SKM-1 treated with dmso at 0.1 percent for 144 hours (cell line): ENCODE data around the gene KCNB1.

Experiments
- DNase-seq: peaks from one replicate; lab custom pipeline; 2025; ENCODE audit not compliant: unreplicated experiment; lab: John Stamatoyannopoulos, UW

KCNB1 gene

DNA sequence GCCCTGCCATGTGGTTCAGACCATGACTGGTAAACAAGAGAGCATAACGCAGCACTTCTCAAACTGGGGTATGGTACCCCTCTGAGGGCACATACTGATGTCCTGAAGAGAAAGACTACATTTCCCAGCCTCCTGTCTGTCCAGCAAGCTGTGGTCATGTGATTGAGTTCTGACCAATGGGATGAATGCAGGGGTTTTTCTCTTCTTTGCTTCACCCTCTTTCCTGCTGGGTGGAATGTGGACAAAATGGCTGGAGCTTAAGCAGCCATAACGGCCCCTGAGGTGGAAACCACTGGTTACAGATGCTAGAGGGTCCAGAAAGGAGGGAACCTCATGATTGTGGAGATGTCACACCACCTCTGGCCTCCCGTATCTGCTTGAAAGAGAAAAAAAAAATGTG lies 19.4 kb upstream of the KCNB1 start:
- DNase-seq, result no peak

DNA sequence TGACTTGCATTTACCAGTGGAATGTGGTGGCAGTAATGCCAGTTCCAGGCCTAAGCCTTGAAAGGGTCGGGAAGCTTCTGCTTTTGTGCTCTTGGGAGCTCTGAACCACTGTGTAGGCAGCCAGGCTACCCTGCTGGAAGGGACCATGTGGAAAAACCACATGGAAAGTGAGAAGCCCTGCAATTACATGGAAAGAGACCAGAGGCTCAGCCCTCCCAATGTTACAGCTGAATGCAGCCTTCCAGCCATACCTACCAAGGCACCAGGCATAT lies 14.9 kb upstream of the KCNB1 start:
- no peak for DNase-seq

DNA sequence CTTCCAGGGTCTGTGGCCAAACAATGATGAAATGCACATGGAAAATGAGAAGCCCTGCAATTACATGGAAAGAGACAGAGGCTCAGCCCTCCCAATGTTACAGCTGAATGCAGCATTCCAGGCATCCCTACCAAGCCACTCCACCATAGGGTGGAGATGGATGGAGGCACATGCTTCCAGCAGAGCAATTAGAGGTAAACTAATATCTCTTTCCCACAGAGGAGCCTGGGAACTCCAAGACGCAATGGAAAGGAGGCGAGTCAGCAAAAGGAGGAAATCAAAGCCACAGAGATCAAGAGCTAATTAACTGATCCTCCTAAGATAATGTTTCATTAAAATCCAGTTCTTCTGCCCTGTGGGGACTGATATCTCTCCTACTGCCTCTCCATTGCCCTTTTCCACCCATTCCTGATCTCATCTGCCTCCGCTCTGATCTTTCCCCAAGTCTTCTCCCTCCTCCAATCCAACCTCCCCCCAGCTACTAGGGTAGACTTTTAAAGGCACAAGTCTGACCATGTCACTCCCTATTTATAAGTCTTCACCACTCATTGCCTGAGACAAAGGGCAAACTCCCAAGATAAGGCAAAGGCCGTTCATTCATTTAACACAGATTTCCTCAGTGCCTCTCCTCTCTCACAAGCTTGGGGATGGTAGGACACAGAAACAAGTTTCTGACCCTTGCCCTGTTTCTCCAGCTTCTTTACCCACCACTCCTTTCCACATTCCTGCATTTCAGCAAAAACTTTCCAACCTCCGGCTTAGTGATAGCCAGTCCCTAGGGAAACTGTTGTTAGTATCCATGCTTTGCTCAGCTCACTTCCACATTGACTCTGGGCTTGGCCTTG lies 14.3 kb upstream of the KCNB1 start:
- no peak for DNase-seq

DNA sequence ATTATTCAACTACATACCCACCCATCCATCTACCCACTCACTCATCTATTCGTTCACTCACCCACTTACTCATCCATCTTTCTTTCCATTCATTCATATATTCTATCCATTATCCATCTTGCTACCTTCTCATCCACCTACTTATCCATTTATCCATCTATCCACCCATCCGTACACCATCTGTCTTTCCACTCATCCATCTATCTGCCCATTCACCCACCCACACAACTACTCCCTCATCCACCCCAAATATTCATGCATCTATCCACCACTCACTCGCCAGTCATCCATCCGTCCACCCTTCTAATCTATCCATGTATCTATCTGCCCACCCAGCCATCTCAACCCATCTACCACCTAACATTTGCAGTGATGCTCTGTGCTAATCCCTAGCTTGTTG lies 13.6 kb upstream of the KCNB1 start:
- DNase-seq, result no peak

DNA sequence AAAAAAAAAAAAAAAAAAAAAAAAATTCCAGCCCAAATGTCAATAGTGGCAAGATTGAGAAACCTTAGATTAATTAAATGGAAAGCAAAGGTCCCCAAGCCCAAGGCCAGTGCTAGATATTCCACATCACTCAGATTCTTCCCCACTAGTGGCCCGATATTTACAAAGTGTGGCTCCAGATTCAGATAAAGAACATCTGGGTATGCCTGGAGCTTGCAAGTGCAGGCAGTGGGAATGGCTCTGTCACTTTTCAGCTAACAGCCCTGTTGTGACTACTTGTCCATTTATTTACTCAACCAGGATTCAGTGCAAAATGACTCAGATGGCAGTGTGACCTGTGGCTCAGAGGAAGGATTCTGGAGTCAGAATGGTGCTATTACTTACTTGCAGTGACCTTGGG lies 8.2 kb upstream of the KCNB1 start:
- DNase-seq, result no peak

DNA sequence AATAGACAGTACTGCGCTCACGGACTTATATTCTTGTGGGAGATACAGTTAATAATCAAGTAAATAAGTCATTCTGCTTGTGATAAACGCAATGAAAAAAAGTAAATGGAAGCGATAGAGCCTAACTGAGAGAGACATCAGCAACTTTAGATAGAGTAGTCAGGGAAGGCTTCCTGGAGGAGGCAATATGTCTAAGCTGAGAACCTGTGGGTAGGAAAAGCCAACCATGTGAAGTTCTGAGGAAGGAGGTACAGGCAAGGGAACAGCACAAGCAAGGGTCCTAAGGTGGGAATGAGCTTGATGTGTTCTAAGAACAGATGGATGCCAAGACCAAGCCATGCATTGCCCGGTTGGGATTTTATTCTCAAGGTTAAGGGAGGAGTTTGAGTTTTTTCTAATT lies 7.2 kb upstream of the KCNB1 start:
- DNase-seq, result no peak

DNA sequence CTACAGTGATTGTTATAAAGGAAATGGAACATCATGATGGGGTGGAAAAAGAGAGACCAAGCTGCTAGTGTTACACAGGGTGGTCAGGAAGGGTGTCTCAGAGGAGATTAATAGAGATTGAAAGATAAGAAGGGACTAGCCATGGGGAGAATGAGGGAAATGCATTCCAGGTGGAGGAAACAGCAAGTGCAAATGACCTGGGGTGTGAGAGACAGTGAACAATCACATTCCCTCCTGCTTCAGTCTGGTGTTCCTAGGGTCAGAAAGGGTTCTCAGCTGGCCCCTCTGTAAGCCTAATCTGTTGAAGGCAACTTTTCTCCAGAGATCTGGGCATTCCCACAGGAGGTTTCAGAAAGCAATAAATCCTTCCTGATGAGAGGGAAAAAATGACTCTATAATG lies 3.6 kb upstream of the KCNB1 start:
- DNase-seq, result no peak

DNA sequence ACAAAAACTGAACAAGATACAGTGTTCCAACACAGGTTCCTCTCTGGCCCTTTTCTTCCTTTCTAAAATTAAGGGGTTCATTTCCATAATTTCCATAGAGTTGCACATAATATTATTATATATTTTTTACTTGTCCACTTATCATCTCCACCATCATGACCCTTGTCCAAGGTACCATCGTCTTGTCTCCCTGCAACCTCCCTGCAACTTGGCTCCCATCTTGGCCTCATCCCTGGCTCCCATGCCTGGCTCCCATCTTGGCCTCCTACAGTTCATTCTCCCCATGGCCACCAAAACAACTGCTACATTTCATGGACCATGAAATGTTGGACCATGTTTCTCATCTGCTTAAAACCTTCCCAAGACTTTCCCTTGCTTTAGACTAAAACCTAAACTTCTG lies 3.1 kb upstream of the KCNB1 start:
- no peak for DNase-seq

DNA sequence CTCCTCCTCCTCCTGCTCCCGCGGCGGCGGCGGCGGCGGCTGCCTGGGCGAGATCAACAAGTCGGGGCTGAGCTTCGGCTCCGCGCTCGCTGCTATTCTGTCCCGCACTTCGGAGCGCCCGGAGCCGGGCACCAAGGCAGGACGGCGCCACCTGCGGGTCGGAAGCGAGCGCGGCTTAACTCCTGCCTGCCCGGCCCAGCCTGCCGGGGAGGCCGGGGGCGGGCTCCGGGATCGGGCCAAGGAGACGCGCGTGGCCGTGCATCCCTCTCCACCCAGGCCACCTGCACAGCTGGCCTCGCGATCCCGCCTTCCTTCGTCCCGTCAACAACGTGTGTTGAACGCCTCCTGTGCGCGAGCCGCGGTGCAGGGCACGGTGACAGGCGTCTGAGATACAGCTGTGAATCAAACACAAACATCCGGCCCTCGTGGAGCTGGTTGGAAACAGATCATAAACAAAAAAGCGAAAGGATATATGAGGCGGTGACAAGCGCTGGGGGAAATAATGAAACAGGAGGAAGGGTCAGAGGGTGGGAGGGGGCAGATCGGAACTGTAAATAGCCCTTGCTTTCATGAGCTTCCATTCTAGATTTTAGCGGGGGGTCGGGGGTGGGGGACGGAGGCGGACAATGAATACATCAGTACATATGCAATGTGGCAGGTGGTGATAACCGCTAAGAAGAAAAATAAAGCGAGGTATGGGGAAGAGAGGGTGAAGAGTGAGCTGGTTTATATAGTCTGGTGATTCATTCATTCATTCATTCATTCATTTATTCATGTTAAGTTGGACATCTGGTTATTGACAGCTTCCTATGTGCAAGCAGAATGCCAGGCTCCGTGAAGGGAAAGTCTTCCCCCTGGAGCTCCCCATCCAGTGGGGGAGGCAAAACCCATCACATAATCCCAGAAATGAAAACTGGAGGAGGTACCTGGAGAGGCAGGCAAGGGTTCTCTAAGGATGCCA lies 2.0 kb upstream of the KCNB1 start:
- no peak for DNase-seq

DNA sequence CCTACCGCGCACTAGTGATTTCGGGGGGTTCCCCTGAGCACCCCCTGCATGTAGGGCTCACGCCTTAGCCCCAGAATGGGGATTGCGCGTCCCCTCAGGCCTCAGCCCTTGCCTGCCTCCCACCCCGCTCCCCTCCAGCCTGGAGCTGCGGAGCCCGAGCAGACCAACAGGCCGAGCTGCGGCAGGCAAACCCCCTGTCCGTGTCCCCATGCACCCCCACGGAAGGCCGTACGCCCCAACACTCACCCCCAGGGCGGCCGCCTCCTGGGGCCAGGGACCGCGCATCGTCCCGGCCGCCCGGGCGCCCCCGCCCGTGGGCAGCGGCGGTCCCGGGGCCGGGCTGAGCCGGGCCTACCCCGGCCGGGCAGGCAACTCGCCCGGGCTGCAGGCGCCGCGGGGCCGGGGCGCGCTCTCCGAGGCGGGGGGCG lies 1.2 kb upstream of the KCNB1 start:
- DNase-seq, result no peak

DNA sequence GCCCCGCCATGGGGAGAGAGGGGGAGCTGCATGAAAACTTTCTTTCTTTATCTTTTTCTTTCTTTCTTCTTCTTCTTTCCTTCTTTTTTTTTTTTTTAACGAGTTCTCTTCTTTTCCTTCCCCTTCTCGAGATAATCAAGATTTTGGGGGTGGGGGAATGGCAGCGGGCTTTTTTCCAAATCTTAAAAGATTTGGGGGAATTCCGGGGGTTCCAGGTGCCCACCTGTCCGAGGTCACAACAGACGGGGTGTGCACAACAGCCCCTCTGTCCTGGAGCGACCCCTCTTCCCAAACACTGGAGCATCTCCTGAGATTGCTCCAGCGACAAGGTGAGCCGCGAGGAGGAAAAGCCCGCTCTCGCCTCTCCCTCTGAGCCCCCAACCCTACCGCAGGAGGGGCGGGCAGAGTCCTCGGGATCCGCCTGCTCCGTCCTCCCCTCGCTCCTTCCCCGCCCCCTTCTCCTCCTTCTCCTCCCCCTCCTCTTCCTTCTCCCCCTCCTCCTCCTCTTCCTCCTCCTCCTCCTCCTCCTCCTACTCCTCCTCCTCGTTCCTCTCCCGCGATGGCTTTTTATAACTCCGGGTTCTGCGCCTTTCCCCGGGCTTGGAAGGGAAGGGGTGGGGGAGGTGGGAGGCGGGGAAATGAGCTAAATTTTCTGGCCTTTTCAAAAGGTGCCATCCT lies 689 bp upstream of the KCNB1 start:
- DNase-seq, result no peak

DNA sequence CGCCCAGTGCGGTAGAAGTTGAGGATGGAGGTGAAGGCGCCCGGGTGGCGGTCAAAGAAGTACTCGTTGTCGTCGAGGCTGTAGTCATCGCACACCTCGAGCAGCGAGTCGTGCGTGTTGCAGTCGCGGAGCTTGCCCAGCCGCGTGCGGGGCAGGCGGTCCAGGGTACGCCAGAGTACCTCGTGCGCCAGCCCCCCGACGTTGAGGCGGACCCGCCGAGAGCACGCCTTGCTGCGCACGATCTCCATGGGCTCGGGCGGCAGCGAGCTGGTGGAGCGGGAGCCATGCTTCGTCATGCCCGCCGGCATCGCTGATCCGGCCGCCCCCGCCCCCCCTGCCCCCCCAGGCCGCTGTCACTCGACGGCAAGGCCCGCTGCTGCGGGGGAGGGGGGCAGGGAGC lies 295 bp downstream of the KCNB1 start:
- no peak for DNase-seq

DNA sequence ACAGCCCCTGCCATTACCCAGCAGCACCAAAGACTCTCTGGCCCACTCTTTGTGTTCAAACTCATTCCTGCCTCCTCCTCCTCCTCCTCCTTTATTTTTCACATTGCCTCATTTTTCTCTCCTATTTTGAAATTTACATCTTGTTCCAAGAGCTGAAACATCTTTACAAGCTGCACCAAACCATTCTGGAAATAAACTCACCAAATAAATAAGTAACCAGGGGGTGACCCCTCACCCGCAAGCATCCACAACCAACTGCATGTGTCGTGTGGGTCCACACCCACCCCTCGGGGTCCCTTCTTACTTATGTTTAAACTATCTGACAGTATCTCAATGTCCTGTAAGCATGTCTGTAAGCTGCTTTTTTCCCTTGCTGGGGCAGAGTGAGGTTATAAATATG lies 1.4 kb downstream of the KCNB1 start:
- no peak for DNase-seq

DNA sequence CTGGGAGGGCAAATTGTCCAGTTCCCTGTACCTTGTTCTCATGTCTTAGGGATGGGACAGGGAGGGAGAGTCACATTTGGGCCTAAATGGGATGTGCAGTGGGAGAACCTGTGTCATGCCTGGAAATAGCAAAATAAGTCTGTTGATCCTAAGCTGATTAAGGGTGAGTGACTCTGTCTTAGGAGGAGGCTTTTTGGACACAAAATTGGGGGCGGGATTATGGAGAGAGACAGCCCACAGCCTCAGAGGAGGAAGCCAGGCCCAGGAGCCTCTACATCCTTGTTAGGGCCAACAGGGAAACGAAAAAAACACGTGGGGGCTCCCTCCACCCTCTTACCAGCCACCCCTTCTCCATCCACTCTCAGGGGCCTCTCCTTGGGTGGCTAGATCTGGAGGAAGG lies 2.2 kb downstream of the KCNB1 start:
- DNase-seq, result no peak

DNA sequence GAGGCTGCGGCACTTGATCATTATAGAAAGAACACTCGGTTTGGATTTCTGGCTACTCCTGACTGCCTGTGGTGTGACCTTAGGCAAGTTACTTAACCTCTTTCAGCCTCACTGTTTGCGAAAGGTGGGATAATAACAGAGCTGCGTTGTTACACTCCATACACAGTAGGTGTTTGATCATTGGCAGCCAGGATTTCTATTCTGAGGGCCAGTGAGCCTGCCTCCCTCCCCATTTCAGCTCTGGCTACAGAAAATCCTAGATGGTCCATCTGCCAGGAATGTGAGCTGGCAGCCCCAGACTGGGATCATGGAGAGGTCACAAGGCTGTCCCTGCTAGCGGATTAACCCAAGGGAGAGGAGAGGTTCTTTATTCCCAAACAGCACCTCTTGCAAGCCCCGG lies 2.7 kb downstream of the KCNB1 start:
- DNase-seq, result no peak

DNA sequence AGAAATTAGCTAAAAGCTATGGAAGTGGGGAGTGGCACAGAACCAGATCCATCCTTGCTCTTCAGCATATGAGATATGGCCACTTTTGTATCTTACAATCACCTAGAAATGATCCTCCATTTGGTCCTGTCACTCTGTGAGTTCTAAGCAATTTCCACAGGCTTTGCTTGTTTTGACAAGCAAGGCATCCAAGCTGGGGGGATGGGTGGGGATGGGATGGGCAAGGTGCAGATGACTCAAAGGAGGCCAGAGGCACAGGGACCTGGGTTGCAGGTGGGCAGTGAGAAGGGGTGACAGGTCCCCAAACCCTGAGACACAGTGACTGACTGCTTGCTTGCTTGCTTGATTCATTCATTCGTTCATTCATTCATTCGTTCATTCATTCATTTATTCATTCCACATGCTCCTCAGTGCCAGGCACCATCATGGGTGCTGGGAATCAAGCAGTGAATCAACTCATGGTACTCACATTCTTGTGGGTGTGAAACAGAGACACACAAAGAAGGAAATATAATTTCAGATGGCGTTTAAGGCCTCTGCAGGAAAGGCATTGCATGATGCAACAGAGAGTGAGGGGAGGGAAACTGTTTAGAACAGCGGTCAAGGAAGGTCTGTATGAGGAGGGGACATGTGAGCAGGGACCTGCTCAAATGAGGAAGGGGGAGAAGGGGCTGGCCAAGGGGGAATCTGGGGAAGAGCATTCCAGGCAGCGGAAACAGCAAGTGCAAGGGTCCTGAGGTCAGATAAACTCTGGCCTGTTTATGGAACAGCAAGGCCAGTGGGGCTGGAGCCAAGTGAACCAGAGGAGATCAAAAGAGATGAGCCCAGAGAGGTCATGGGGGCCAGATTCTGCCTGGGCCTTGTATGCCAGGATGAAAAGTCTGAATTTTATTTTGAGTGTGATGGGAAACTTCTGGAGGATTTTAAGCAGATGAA lies 3.4 kb downstream of the KCNB1 start:
- no peak for DNase-seq

DNA sequence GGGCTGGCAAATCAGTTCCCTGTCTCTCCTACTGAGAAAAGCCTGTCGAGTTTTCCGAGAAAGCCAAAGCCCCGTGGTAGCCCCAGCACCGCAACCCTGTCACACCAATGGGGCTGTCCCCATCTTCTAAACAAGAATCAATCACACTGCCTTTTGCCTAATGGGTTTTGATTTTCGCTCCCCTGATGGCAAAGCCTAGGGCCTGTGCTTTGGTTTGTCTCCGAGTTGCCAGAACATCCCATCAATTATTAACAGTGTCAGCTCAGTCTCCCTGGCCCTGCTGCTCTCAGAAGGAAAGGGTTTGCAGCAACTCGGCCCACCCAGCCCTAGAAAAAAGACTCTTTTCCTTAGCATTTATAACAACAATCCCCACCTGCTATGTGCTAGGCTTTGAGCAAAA lies 4.2 kb downstream of the KCNB1 start:
- DNase-seq, result no peak

DNA sequence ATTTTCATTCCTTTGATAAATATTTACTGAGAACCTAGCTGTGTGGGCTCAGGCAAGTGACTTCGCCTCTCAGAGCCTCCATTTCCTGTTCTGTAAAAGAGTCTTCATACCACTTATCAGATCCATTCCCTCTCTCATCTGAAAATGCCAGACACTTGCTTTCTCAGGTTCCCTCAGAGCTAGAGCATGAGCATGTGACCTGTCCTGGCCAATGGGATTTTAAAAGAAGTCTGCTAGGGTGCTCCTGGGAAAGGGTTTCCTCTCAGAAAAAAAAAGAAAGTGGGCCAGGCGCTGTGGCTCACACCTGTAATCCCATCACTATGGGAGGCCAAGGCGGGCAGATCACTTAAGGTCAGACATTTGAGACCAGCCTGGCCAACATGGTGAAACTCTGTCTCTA lies 5.3 kb downstream of the KCNB1 start:
- DNase-seq, result no peak

DNA sequence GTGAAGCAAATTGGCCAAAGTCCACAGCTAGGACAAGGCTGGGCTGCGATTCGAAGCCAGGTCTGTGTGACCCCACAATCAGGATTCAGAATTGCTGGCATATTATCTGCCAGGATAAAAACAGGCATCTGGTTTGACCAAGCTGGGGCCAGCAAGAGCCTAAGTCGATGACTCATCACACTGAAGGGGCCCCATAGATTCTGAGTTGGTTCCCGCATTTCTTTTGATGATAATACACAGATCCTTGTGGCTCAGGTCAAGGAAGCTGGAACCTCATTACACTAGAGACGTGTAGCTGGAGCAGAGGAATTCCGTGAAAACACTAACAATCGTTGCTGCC lies 6.5 kb downstream of the KCNB1 start:
- no peak for DNase-seq

DNA sequence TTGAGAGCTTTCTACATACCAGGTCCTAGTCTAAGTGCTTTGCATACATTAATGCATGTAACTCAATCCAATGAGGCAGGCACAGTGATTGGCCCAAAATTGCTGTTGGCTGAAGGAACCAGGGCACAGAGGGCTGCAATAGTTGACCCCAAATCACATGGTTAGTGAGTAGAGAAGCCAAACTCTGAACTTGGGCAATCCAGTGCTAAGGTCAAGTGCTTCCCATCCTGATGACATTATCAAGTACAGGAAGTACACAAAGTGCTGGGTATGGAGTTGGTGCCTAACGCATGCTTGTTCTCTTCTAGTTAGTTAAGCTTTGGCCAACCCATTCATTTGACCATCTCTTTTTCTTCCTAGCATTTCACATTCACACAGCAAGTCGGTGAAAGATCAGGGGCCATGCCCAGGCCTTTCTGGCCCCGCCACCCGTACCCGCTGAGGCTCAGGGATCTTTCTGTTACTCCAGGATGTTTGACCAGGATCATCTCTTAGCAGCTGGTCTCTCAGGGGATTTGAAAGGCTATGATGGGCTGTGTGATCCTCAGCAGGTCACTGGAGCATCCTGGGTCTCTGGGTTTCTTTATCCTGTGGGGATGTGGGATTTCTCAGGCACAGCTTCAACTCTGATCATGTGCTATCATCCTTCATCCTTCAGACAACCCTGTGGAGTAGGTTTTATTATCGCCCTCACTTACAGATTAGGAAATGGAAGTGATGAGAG lies 7.0 kb downstream of the KCNB1 start:
- no peak for DNase-seq
